Gastrocnemius medialis (tissue), 4 donors: ENCODE results near the gene SLAMF8. TPM values are rescaled to one million over a fixed set of nuclear protein-coding genes. Genes with fewer than 3 reads are reported as not detected.

Experiments used
- ATAC-seq, 2 donors: fragments of 150-250 bp; one replicate each; pipeline ENCODE4 v1.9.1; 2016
- DNase-seq, 2 donors: peaks; one replicate each; pipeline ENCODE4 v3.0.0-alpha.2; 2019
- H3K27ac ChIP-seq, 4 donors: fragments of 200-600 bp; sonication (generic); 1 replicate in 1 of 4; 2 replicates in 3 of 4; pipeline ENCODE4 v1.5.1; 2016 to 2018; ENCODE audit warnings: mild to moderate bottlenecking in 2 of 4, moderate library complexity in 1 of 4
- H3K27me3 ChIP-seq, 3 donors: fragments of 200-600 bp; sonication (generic) in 2 of 3; 1 replicate in 1 of 3; 2 replicates in 2 of 3; pipeline versions ENCODE4 v1.5.1 to v1.6.0; 2016 to 2019; ENCODE audit warnings: mild to moderate bottlenecking in 1 of 3, moderate library complexity in 1 of 3
- H3K36me3 ChIP-seq, 2 donors: fragments of 200-600 bp; sonication (generic) in 1 of 2; one replicate each; pipeline ENCODE4 v1.5.1; 2017 to 2018
- H3K4me1 ChIP-seq, 2 donors: fragments of 200-600 bp; sonication (generic) in 1 of 2; one replicate each; pipeline ENCODE4 v1.5.1; 2016 to 2017; ENCODE audit warnings: mild to moderate bottlenecking in 2 of 2
- H3K4me3 ChIP-seq, 4 donors: fragments of 200-600 bp; sonication (generic) in 3 of 4; 1 replicate in 1 of 4; 2 replicates in 3 of 4; pipeline ENCODE4 v1.5.1; 2016 to 2019; ENCODE audit warnings: mild to moderate bottlenecking in 2 of 4
- H3K9me3 ChIP-seq, 3 donors: fragments of 200-600 bp; sonication (generic) in 2 of 3; 1 replicate in 1 of 3; 2 replicates in 2 of 3; pipeline ENCODE4 v1.5.1; 2016 to 2019
- POLR2A ChIP-seq, 2 donors: fragments of 450-650 bp; IDR thresholded peaks; one replicate each; pipeline ENCODE4 v1.6.1; 2017; ENCODE audit warnings: antibody characterized with exemption in 2 of 2, mild to moderate bottlenecking in 2 of 2, moderate library complexity in 2 of 2
- in situ Hi-C, 4 donors: fragments of 200-750 bp; cut with MboI; loops; one replicate each; pipeline versions ENCODE4 v1.15.0 to v1.8.0; 2017; ENCODE audit warnings: low sequenced_read_pairs in 4 of 4
- intact Hi-C: fragments of 100-400 bp; cut with DNase I; formaldehyde crosslinking; loops from one replicate; pipeline ENCODE4 v1.15.1; 2023; ENCODE audit warnings: low total_unique reads
- total RNA-seq, 4 donors: library from RNA; depleted of rRNA; stranded (reverse); fragments of >200 nt; gene quantifications; one replicate each; pipeline versions ENCODE4 v1.1.0 to v1.2.3, GENCODE V29; 2016
- TF ChIP-seq, protein P1 (sequence below), 5 experiments: fragments of 450-650 bp in 3 of 5; fragments of 200-600 bp in 2 of 5; sonication (generic) in 2 of 5; IDR thresholded peaks in 4 of 5; conservative IDR thresholded peaks in 1 of 5; 1 replicate in 4 of 5; 2 replicates in 1 of 5; pipeline ENCODE4 v1.5.1; 2016 to 2019; ENCODE audit warnings: antibody characterized with exemption in 5 of 5, mild to moderate bottlenecking in 3 of 5, moderate library complexity in 3 of 5

Gene SLAMF8
- total RNA-seq, 4 donors from 2014 or later, result 0.75 to 2.3 (median 2.0) TPM; not detected in 1

DNA sequence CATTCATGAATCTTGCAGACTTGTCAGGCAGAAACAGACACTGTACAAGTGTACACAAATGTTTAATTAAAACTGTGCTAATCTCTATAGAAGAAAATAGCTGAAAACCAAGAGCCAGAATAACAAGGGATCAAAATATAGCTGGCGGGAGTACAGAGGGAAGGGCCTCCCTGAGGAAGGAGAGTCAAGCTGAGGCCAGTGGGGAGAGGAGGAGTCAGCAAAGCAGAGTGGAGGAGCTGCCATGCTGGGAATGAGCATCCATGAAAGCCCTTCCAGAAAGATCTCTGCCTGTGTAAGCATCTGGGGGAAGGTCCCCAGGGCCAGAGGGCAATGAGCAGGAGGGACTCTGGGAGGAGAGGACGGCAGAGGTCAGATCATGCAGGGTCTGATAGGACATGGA lies 15.1 kb downstream of the SLAMF8 start:
- intact Hi-C loops, result no loop called here
- DNase-seq (no peak), ATAC-seq (no peak)
- peaks cover 0 to 9% of the 10 kb centered on the region in 2 donors for H3K36me3 ChIP-seq
- no peaks in the 10 kb centered on the region for H3K4me1 ChIP-seq
- H3K9me3 ChIP-seq, result no peaks in the 10 kb centered on the region
- H3K4me3 ChIP-seq, result no peak overlapping the region
- H3K27me3 ChIP-seq, result no peaks in the 10 kb centered on the region
- in situ Hi-C loops, result no loop called here
- TF ChIP-seq, protein P1, sequence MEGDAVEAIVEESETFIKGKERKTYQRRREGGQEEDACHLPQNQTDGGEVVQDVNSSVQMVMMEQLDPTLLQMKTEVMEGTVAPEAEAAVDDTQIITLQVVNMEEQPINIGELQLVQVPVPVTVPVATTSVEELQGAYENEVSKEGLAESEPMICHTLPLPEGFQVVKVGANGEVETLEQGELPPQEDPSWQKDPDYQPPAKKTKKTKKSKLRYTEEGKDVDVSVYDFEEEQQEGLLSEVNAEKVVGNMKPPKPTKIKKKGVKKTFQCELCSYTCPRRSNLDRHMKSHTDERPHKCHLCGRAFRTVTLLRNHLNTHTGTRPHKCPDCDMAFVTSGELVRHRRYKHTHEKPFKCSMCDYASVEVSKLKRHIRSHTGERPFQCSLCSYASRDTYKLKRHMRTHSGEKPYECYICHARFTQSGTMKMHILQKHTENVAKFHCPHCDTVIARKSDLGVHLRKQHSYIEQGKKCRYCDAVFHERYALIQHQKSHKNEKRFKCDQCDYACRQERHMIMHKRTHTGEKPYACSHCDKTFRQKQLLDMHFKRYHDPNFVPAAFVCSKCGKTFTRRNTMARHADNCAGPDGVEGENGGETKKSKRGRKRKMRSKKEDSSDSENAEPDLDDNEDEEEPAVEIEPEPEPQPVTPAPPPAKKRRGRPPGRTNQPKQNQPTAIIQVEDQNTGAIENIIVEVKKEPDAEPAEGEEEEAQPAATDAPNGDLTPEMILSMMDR (IDR thresholded peaks at IDR 0.05 in 4 of 5, conservative IDR thresholded peaks at IDR 0.05 in 1 of 5), result no peak
- TF ChIP-seq POLR2A (IDR thresholded peaks at IDR 0.05), result no peak
- no peak overlapping the region for H3K27ac ChIP-seq

DNA sequence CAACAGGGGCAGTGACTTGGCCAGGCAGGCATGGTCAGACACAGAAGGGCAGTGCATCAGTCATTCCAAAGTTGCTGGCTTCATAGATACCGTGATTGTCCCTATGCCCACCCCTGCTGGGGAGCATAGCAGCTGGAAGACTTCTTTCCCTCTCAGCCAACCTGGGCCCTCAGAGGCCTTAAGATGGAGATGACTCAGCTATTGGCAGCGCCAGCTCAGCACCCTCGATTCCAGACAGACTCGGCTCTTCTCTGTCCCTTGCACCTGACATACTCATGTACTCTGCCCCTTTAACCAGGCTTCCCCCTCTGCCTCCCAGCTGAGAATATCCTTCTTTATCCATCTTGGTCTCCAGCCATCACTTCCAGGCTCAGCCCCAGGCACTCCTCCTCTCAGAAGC lies 16.8 kb downstream of the SLAMF8 start:
- ATAC-seq (no peak), DNase-seq (no peak)
- in situ Hi-C loops (no loop called here), intact Hi-C loops (no loop called here)
- no peak overlapping the region for H3K4me3 ChIP-seq
- no peaks in the 10 kb centered on the region for H3K36me3 ChIP-seq
- no peaks in the 10 kb centered on the region for H3K4me1 ChIP-seq
- H3K27ac ChIP-seq, result no peak overlapping the region
- TF ChIP-seq POLR2A (IDR thresholded peaks at IDR 0.05), result no peak
- TF ChIP-seq, protein P1 (IDR thresholded peaks at IDR 0.05 in 4 of 5, conservative IDR thresholded peaks at IDR 0.05 in 1 of 5), result no peak
- no peaks in the 10 kb centered on the region for H3K9me3 ChIP-seq
- no peaks in the 10 kb centered on the region for H3K27me3 ChIP-seq

DNA sequence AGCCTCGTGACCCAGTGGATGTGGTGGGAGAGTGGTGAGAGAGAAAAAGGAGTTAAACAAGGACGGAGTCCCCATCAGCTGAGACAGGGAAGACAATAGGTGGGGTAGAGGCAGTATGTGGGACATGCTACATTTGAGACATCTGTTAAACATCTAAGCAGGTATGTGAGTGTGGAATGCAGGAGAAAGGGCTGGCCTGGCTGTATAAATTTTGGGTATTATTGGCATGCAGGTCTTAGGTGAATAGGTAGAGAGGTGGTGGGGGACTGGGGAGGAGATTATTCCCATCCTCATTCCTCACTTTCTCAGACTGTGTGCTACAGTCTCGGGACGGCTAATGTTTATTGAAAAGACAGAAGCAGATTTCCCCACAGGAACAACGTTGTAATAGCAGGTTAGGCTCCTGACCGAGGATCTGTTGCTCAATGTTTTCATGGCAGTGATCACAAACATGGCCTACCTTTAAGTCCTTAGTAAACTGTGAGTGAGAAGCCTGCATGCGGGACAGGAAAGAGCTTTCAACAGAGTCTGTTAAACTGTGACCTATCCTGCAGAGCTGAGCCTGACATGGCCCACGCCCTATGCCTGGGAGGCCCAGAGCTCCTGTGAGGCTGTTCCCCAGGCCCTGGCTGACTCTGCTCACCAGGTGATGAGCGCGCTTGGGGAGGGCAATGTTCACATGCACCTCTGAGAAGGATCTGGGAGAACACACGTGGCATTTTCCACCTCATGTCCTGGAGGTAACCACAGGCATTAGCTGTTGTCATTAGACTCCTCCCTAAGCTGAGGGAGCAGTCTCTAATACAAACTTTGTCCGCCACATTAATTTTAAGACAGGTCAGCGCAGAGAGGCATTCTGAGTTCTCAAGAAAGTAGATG lies 19.3 kb downstream of the SLAMF8 start:
- Histone ChIP-seq H3K9me3 (no peaks in the 10 kb centered on the region), H3K4me1 (no peaks in the 10 kb centered on the region), H3K4me3 (no peak overlapping the region), H3K27ac (no peak overlapping the region), H3K36me3 (no peaks in the 10 kb centered on the region), H3K27me3 (no peaks in the 10 kb centered on the region)
- DNase-seq (no peak), ATAC-seq (no peak)
- intact Hi-C loops, result no loop called here
- in situ Hi-C loops, result no loop called here
- TF ChIP-seq POLR2A (IDR thresholded peaks at IDR 0.05), result no peak
- TF ChIP-seq, protein P1 (IDR thresholded peaks at IDR 0.05 in 4 of 5, conservative IDR thresholded peaks at IDR 0.05 in 1 of 5), result no peak

DNA sequence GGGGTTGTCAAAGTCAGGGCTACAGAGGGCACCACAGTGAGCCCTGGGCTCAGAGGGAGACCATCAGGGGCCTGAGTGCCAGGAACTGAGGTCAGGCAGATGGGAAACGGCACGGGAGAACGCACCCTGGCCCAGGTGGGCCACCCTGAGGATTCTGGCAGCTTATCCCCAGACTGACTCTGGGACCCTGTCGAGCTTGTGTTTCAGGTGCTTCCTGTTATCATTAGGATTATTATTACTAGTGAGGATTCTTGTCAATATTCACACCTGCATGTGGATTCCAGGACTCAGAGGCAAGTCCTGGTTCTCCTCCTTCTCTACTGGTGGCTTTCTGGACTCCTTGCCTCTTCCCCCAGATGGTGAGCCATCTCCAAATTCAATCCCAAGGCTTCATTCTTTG lies 20.6 kb downstream of the SLAMF8 start:
- ATAC-seq (no peak), DNase-seq (no peak)
- Histone ChIP-seq H3K4me1 (no peaks in the 10 kb centered on the region), H3K4me3 (no peak overlapping the region), H3K27ac (no peak overlapping the region), H3K27me3 (no peaks in the 10 kb centered on the region), H3K9me3 (no peaks in the 10 kb centered on the region), H3K36me3 (no peaks in the 10 kb centered on the region)
- intact Hi-C loops, result no loop called here
- in situ Hi-C loops, result no loop called here
- TF ChIP-seq POLR2A (IDR thresholded peaks at IDR 0.05), result no peak

DNA sequence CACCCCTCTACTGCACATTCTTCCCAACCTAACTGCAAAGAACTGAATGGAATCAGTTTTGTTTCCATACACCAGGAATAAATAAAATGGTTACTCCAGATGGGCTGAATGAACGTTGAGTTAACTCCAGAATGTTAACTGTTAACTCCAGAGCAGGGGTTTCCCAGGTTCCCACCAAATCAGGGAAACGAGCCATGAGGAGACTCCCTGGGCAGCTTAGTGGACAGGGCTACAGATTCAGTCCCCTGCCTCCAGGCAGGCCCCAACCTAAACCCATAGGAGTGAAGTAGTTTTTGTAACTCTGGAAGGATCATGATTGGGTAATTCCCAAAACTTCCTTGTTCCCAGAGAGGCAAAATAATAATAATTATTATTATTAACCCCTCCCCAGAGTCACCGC lies 21.7 kb downstream of the SLAMF8 start:
- intact Hi-C loops, result no loop called here
- peaks cover 1 to 5% of the 10 kb centered on the region in 2 donors for H3K4me1 ChIP-seq
- H3K27me3 ChIP-seq, result no peaks in the 10 kb centered on the region
- in situ Hi-C loops, result no loop called here
- DNase-seq (no peak), ATAC-seq (no peak)
- no peaks in the 10 kb centered on the region for H3K36me3 ChIP-seq
- no peaks in the 10 kb centered on the region for H3K9me3 ChIP-seq
- TF ChIP-seq, protein P1 (IDR thresholded peaks at IDR 0.05 in 4 of 5, conservative IDR thresholded peaks at IDR 0.05 in 1 of 5), result no peak
- no peak for TF ChIP-seq POLR2A (IDR thresholded peaks at IDR 0.05)
- no peak overlapping the region for H3K27ac ChIP-seq
- no peak overlapping the region for H3K4me3 ChIP-seq
